HK-2 (cell line): ENCODE data around the gene PDE1A.

Source experiments
- DNase-seq: peaks from one replicate; pipeline ENCODE4 v3.0.0-alpha.2; 2018; ENCODE audit not compliant: unreplicated experiment

The PDE1A gene

DNA sequence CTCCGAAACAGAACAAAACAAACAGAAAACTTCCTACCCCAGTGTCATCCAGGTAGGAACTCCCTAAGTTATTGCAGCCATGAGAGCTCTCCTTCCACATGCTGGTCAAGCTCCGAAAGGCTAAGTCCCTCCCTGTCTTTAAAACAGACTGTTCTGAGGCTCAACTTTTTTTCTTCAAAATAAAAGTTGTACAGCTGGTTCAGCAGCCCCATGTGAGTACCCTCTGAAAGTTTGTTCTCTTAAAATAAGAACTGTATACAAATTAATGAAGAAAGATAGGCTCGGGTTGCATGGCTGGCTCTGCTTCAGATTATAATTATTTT lies at the start of gene PDE1A:
Gene PDE1A (minus strand): TSS at position 119 of the 323 bp plus-strand sequence.
- DNase-seq = no peak

GRCh38 chr2:182473635-182474034 lies 46.8 kb upstream of the PDE1A start:
- no peak for DNase-seq

DNA sequence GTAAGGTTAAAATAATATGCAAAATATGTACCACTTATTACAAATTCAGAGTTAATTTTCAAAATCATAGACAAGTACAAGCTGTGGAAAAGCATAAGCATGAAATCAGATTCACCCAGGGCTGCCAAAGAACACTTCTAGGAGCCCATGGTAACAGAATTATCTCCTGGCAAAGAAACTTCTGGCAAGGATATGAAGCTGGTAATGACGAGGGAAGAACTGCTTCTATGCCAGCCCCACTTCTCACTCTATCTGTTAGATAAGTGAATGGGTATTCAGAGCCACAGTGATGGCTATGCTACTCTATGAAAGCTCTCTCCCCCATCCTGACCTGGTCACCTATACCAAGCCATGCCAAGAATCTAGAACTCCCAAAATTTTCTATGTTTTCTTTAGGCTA lies 36.9 kb upstream of the PDE1A start:
- no peak for DNase-seq

GRCh38 chr2:182456784-182457183 lies 29.9 kb upstream of the PDE1A start:
- DNase-seq = no peak

DNA sequence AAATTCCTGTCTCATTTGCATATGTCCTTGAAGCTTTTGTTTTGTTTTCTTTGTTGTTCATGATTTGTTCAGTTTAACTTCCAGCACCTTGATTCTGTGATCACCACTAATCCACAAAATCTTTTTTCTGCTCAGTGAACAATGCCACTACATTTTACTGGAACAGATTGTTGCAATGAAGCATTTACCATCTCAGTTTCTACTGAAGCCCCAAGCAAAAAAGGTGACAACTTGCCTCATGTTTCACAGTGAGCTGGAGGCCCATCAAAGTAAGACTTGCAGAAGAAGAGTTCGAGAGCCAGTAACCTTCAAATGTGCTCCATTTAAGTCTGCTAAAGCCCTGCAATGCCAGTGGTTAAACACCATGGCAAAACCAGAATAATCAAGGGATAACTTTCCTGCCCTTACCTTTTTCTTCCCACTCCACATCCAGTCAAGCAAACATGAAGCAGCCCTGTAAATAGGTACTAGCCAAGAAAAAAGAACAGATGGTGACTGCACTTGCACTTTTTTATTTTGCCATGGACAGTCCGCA lies 25.7 kb upstream of the PDE1A start:
- no peak for DNase-seq

DNA sequence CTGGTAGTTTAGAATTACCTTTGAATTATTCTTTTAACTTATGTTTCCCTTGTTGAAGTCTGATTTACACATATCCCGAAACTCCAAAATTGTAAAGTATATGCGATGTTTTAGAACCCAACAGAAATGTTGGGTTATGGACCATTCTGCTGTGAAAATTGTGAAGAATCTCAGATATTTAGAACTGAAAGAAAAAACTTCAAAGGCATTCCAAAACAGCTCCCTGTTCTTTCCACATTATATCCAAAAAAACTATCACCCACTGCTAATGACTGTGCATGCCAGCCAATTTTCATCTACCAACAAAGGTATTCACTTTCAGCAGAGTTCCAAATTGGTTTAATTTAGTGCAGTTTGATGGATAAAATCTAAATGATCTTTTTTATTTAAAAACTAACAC lies 21.5 kb upstream of the PDE1A start:
- no peak for DNase-seq

- DNase-seq = no peak
Observed at GRCh38 chr2:182447863-182448262, 21.0 kb upstream of the PDE1A start.

DNA sequence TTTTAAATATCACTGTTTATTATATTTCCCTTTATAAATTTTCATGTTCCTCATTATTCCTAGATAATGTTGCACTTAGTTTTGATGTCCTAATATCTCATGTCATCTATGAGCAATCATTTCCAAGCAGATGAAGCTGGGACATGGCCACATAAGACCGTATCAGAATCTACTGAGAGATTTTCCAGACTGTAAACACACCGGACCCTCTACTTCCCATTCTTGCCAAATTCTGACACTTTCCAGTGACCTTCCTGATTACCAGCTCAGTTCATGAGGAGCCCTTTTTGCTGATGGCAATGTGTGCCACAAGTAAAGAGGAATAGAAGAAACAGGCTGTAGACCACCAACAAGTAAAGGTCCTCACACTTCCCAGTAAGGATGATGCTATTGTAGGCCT lies 20.3 kb upstream of the PDE1A start:
- no peak for DNase-seq

- no peak for DNase-seq
Observed at GRCh38 chr2:182446087-182446486, 19.3 kb upstream of the PDE1A start.

DNA sequence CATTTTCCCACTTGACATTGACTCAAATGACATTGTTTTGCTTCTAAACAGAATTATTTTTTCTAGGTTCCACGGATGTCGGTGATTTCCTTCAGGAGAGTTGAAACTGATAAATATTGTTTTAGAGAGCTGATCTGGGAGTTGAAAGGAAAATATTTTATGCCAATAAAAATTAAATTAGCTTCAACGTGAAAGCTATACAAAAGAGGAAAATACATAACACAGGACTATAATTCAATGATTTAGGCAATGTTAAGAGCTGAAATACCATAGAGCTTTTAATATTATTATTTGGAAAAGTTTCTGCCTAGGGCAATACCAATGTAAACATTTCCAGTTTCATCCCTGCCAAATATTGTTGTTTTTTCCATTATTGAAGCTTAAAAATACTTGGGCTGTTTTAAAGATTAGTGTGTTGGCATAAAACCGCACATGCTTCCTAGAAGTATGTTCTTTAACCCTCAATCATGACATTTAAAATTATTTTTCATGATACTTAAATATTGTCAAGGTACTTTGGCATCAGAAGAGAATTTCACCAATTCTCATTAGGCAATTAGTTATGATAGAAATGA lies 18.6 kb upstream of the PDE1A start:
- no peak for DNase-seq

DNA sequence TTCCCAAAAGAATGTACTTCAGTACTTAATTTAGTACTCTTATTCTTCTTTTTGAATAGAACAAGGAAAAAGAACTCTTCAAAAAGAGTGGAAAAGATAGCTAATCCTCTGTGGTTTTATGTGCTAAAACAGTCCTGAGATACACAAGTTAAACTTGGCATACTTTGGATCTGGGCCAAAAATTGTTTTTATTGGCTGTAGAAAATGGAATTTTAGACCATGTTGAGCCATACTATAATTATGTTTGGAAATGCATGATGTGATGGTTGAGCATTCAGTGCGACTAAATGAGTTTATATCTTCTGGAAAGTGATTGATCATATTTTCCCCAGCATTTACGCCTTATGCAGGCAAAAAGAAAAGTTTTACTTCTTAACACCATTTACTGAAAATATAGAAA lies 18.0 kb upstream of the PDE1A start:
- no peak for DNase-seq

- no peak for DNase-seq
Observed at GRCh38 chr2:182444170-182444569, 17.3 kb upstream of the PDE1A start.

- no peak for DNase-seq
Observed at GRCh38 chr2:182436252-182436651, 9.4 kb upstream of the PDE1A start.

DNA sequence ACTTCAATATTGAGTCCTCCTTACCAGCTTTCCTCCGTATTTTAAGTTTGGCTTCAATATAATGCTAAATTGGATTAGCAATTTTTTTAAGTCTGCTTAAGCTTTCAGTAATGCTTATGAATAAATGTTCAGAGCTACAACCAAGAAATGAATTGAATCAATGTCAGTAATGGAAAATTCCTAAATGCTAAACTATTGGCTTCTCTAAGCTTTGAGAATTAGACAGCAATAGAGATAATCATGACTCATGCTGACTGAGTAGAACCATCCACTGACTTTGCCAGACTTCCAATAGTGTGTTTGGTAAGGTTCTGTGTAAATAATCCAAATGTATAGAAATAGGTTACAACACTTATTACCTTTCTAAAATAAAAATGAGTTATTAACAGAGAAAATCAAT lies 8.9 kb upstream of the PDE1A start:
- DNase-seq = no peak

- DNase-seq = no peak
Observed at GRCh38 chr2:182432051-182432450, 5.2 kb upstream of the PDE1A start.

DNA sequence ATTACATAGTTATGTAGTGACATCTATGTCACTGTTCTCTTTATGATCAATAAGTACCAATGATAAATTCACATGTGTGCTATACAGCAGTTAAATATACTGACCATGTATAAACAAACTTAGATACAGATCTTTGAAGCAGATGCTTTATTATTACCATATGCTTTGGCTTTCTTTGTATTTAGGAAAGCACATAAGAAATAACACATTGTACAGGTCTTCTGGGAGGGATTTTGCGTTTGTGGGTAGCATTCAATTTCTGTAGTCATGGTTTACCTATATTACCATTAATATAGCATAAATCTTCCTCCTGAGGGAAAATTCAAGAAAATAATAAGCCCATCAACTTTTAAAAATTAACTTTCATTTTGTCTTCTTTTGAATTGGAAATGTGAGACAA lies 1.6 kb upstream of the PDE1A start:
- no peak for DNase-seq

DNA sequence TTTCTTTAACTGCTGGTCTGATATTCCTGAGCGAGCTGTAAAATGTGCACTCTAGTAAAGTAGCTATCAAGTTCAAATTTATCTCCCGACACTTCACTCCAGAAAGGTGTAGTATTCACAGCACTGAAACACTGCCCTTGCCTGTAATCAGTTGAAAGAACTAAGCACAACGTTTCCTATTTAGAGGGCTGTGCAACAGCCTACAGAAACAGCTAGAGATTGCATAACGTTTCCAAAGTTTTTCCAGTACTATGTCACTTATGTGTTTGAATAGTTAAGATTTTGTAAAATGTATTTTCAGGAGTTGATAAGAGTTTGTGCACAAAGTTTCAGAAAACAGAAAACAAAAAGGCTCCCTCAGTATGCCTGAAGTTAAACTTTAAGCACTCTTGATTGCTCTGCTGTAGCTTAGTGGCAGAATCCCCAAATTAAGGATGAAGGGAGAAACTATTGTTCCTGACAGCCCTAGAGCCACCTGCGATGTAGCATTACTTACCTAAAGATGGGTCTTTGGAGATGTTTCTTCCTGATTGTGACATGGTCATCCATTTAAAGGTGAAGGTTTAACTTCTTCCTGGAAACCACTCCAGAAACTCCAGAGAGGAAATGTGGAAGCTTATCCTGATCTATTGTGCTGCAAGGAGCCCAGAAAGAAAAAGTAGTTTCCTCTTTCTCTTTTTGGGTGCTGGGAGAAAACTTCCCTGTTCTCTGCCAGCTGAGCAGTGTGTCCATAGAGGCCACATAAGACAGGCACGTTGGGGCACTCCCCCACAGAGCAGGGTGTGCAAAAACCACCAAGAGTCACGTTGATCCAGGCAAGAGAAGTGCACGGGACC lies 536 bp downstream of the PDE1A start:
- no peak for DNase-seq

- DNase-seq = no peak
Observed at GRCh38 chr2:182422864-182423263, 4.0 kb downstream of the PDE1A start.

DNA sequence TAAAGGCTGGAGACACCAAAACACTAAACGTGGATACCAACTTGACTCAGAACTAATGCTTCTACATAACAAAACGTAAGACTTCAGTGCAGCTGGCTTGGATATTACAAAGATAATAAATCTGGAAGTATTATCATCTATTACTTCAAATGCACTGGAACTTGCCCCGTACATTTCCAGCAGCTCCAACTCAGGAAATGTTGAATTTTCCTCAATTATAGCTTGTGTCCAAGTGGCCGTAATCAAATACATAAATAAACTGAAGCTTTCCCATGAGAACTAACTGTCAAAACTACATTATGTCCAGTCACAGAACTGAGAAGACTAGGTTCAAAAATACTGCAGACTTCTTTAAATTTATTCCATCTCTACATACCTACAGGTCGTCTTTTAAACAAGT lies 6.2 kb downstream of the PDE1A start:
- DNase-seq = no peak

- DNase-seq = no peak
Observed at GRCh38 chr2:182416861-182417260, 10.0 kb downstream of the PDE1A start.

DNA sequence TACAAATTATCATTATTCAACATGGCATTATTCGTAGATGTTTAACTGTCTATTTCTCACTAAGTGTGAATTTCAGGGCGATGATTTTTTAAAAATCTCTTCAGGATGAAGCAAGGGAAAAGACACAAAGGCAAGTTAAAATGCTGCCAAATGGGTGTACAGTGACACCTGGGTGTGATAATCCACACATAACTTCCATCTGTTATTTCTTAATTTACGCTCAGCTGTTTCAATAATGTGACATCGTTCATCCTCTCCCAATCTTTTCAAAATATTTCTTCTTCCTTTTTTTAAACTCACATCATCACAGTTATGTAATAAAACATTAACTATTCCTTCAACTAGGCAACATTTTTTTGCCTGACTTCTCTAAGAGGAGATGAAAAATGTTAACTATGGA lies 10.6 kb downstream of the PDE1A start:
- no peak for DNase-seq

GRCh38 chr2:182415771-182416170 lies 11.1 kb downstream of the PDE1A start:
- no peak for DNase-seq

- DNase-seq = no peak
Observed at GRCh38 chr2:182412858-182413257, 14.0 kb downstream of the PDE1A start.

- DNase-seq = no peak
Observed at GRCh38 chr2:182410120-182410519, 16.7 kb downstream of the PDE1A start.
